Naive thymus-derived CD8-positive, alpha-beta T cell (primary cell): ENCODE measurements around the gene STK10. TPM values are rescaled to one million over a fixed set of nuclear protein-coding genes. Genes with fewer than 3 reads are reported as not detected.
A peak's percentile ranks its signal among the peaks of the same experiment; 100 is the strongest.

Experiments used
- ATAC-seq, 2 donors: fragments of 150-1000 bp; cut with Tn5 transposase in 1 of 2; sonication (Bioruptor Pico), chemical (Tn5 transposase) in 1 of 2; 1 replicate in 1 of 2; 2 replicates in 1 of 2; pipeline ENCODE4 v1.10.0; 2021; ENCODE audit warnings: mild to moderate bottlenecking in 2 of 2, moderate library complexity in 2 of 2
- POLR2A ChIA-PET: fragments of 350-600 bp; sonication (Branson Sonifier 250); formaldehyde crosslinking; loops from one replicate; lab custom pipeline; 2021; ENCODE audit warnings: antibody characterized with exemption; lab: Charles Lee
- DNase-seq, 10 donors: peaks; one replicate each; pipeline versions ENCODE4 v3.0.0 to v3.0.0-alpha.2; 2020 to 2022
- H3K27ac Mint-ChIP-seq, 10 donors: one replicate each; pipeline ENCODE4 v1.8.0; 2020 to 2022; ENCODE audit warnings: mild to moderate bottlenecking in 10 of 10, mixed read lengths in 10 of 10, moderate library complexity in 4 of 10, inconsistent platforms in 1 of 10
- H3K27me3 Mint-ChIP-seq, 5 donors: one replicate each; pipeline ENCODE4 v1.8.0; 2021 to 2022; ENCODE audit warnings: mixed read lengths in 5 of 5
- H3K36me3 Mint-ChIP-seq, 3 donors: one replicate each; pipeline ENCODE4 v1.8.0; 2020 to 2022; ENCODE audit warnings: mixed read lengths in 3 of 3, mild to moderate bottlenecking in 2 of 3, inconsistent platforms in 1 of 3
- H3K4me1 Mint-ChIP-seq, 4 donors: one replicate each; pipeline ENCODE4 v1.8.0; 2021 to 2022; ENCODE audit warnings: mixed read lengths in 4 of 4
- H3K4me3 Mint-ChIP-seq, 10 donors: one replicate each; pipeline ENCODE4 v1.8.0; 2020 to 2022; ENCODE audit warnings: mild to moderate bottlenecking in 10 of 10, mixed read lengths in 10 of 10, moderate library complexity in 6 of 10, inconsistent platforms in 1 of 10
- H3K9me3 Mint-ChIP-seq, 9 donors: one replicate each; pipeline ENCODE4 v1.8.0; 2020 to 2022; ENCODE audit warnings: mixed read lengths in 9 of 9, mild to moderate bottlenecking in 3 of 9, inconsistent platforms in 1 of 9, moderate library complexity in 1 of 9
- polyA plus RNA-seq, 3 donors: library from polyadenylated mRNA; unstranded; fragments of 300-500 nt; fragmentation: Illumina TruSeq; gene quantifications; one replicate each; pipeline ENCODE4 v1.2.3, GENCODE V29; 2021
- total RNA-seq, 8 experiments: library from RNA in 2 of 8; stranded (reverse) in 2 of 8; gene quantifications; one replicate each; pipeline ENCODE4 v1.2.3 and lab custom pipeline; 2021 to 2026

STK10 gene
- total and polyA plus RNA-seq, 5 experiments from 2014 or later = 44.6 to 360 (median 128) TPM

- peaks cover 33 to 85% (median 78%) of the 10 kb centered on the region in 4 donors for H3K4me1 Mint-ChIP-seq
- H3K27me3 Mint-ChIP-seq = no peaks in the 10 kb centered on the region
- POLR2A ChIA-PET = interaction anchor here (0.6 to 18.3 kb wide), 4 partner anchors 20 to 71 kb away, joined by 3 to 359 read pairs (median 102); partner anchors contain the start of gene STK10
- H3K9me3 Mint-ChIP-seq = peaks cover 0 to 3% (median 0%) of the 10 kb centered on the region in 9 donors
- peak overlapping the region; percentile 82 to 99 (median 98) for H3K27ac Mint-ChIP-seq
- peak in 9 of 10 donors; percentile 57 to 93 (median 84) for DNase-seq
- peaks cover 0 to 47% (median 12%) of the 10 kb centered on the region in 3 donors for H3K36me3 Mint-ChIP-seq
- peak overlapping the region; percentile 62 to 87 (median 80) for H3K4me3 Mint-ChIP-seq
- ATAC-seq = peak; percentile 62 to 78
Observed at GRCh38 chr5:172113036-172113435, 75.0 kb downstream of the STK10 start.

GRCh38 chr5:172111852-172112225 is 76.2 kb downstream of the STK10 start:
- ATAC-seq (no peak), DNase-seq (no peak)
- Mint-ChIP-seq H3K9me3 (peaks cover 0 to 3% (median 0%) of the 10 kb centered on the region in 9 donors), H3K36me3 (peaks cover 0 to 46% (median 12%) of the 10 kb centered on the region in 3 donors), H3K4me1 (peaks cover 34 to 89% (median 84%) of the 10 kb centered on the region in 4 donors), H3K4me3 (peak overlapping the region; percentile 53 to 87 (median 79)), H3K27ac (peak overlapping the region; percentile 82 to 99 (median 96)), H3K27me3 (no peaks in the 10 kb centered on the region)
- POLR2A ChIA-PET = interaction anchor here (0.7 to 18.3 kb wide), 13 partner anchors 10 to 945 kb away, joined by 3 to 359 read pairs (median 3); partner anchors contain the start of gene STK10

- peaks cover 0 to 3% (median 0%) of the 10 kb centered on the region in 9 donors for H3K9me3 Mint-ChIP-seq
Observed at GRCh38 chr5:172110921-172111851, 76.8 kb downstream of the STK10 start.

GRCh38 chr5:172110260-172110815 is 77.7 kb downstream of the STK10 start:
- peak overlapping the region; percentile 82 to 99 (median 96) for H3K27ac Mint-ChIP-seq
- H3K36me3 Mint-ChIP-seq = peaks cover 0 to 43% (median 7%) of the 10 kb centered on the region in 3 donors
- ATAC-seq (no peak), DNase-seq (no peak)
- peak overlapping the region; percentile 15 to 87 (median 64) for H3K4me3 Mint-ChIP-seq
- POLR2A ChIA-PET = interaction anchor here (1.1 to 18.3 kb wide), 7 partner anchors 7 to 723 kb away, joined by 3 to 359 read pairs (median 3); partner anchors contain the start of gene STK10
- no peaks in the 10 kb centered on the region for H3K27me3 Mint-ChIP-seq
- peaks cover 0 to 3% (median 0%) of the 10 kb centered on the region in 9 donors for H3K9me3 Mint-ChIP-seq
- H3K4me1 Mint-ChIP-seq = peaks cover 30 to 80% (median 78%) of the 10 kb centered on the region in 4 donors

More at GRCh38 chr5:172110921-172111851, 76.8 kb downstream of the STK10 start:
- H3K36me3 Mint-ChIP-seq = peaks cover 0 to 44% (median 10%) of the 10 kb centered on the region in 3 donors
- peak overlapping the region; percentile 53 to 87 (median 79) for H3K4me3 Mint-ChIP-seq
- DNase-seq = peak; percentile 45 to 83 (median 62)
- POLR2A ChIA-PET = interaction anchor here (0.7 to 18.3 kb wide), 14 partner anchors 9 to 946 kb away, joined by 3 to 359 read pairs (median 3); partner anchors contain the start of gene STK10
- H3K4me1 Mint-ChIP-seq = peaks cover 34 to 88% (median 86%) of the 10 kb centered on the region in 4 donors
- H3K27me3 Mint-ChIP-seq = no peaks in the 10 kb centered on the region
- ATAC-seq = peak; percentile 68 to 69
- H3K27ac Mint-ChIP-seq = peak overlapping the region; percentile 82 to 99 (median 96)

GRCh38 chr5:172109749-172110148 is 78.3 kb downstream of the STK10 start:
- Mint-ChIP-seq H3K27ac (peak overlapping the region; percentile 82 to 99 (median 96)), H3K36me3 (peaks cover 0 to 43% (median 7%) of the 10 kb centered on the region in 3 donors)

GRCh38 chr5:172107571-172107970 is 80.5 kb downstream of the STK10 start:
- no peak for DNase-seq
- no peak for ATAC-seq
- Mint-ChIP-seq H3K4me1 (peaks cover 17 to 62% (median 54%) of the 10 kb centered on the region in 4 donors), H3K27ac (peak overlapping the region in 9 of 10 donors; percentile 64 to 93 (median 90)), H3K36me3 (peaks cover 0 to 52% (median 6%) of the 10 kb centered on the region in 3 donors), H3K27me3 (no peaks in the 10 kb centered on the region), H3K9me3 (no peaks in the 10 kb centered on the region), H3K4me3 (peak overlapping the region in 3 of 10 donors; percentile 29 to 38 (median 33))
- POLR2A ChIA-PET = interaction anchor here (0.6 to 18.3 kb wide), 6 partner anchors 9 to 674 kb away, joined by 3 to 359 read pairs (median 4); partner anchors contain the start of gene STK10

More at GRCh38 chr5:172109749-172110148, 78.3 kb downstream of the STK10 start:
- Mint-ChIP-seq H3K9me3 (no peaks in the 10 kb centered on the region), H3K27me3 (no peaks in the 10 kb centered on the region), H3K4me3 (peak overlapping the region; percentile 15 to 87 (median 60)), H3K4me1 (peaks cover 27 to 75% (median 74%) of the 10 kb centered on the region in 4 donors)
- POLR2A ChIA-PET = interaction anchor here (0.8 to 18.3 kb wide), 5 partner anchors 8 to 184 kb away, joined by 3 to 359 read pairs (median 3); partner anchors contain the start of gene STK10
- DNase-seq = no peak
- ATAC-seq = no peak

GRCh38 chr5:172106511-172107356 is 81.3 kb downstream of the STK10 start:
- H3K27ac Mint-ChIP-seq = peak overlapping the region; percentile 55 to 93 (median 88)
- H3K4me1 Mint-ChIP-seq = peaks cover 21 to 61% (median 50%) of the 10 kb centered on the region in 4 donors
- no peaks in the 10 kb centered on the region for H3K9me3 Mint-ChIP-seq
- POLR2A ChIA-PET = interaction anchor here (0.6 to 18.3 kb wide), 10 partner anchors 10 to 89 kb away, joined by 3 to 359 read pairs (median 4); partner anchors contain the start of gene STK10
- DNase-seq = peak; percentile 39 to 81 (median 64)
- H3K36me3 Mint-ChIP-seq = peaks cover 0 to 61% (median 6%) of the 10 kb centered on the region in 3 donors
- peak; percentile 17 to 18 for ATAC-seq
- no peaks in the 10 kb centered on the region for H3K27me3 Mint-ChIP-seq
- peak overlapping the region in 9 of 10 donors; percentile 4 to 69 (median 38) for H3K4me3 Mint-ChIP-seq

- Mint-ChIP-seq H3K4me3 (no peak overlapping the region), H3K27me3 (no peaks in the 10 kb centered on the region), H3K4me1 (peaks cover 19 to 56% (median 44%) of the 10 kb centered on the region in 4 donors), H3K36me3 (peaks cover 0 to 70% (median 9%) of the 10 kb centered on the region in 3 donors), H3K9me3 (no peaks in the 10 kb centered on the region), H3K27ac (peak overlapping the region in 6 of 10 donors; percentile 22 to 90 (median 47))
- ATAC-seq = no peak
- POLR2A ChIA-PET = interaction anchor here (0.6 to 18.3 kb wide), 10 partner anchors 9 to 181 kb away, joined by 3 to 359 read pairs (median 4); partner anchors contain the start of gene STK10
- DNase-seq = no peak
Observed at GRCh38 chr5:172105811-172106210, 82.2 kb downstream of the STK10 start.

GRCh38 chr5:172104801-172105701 is 83.0 kb downstream of the STK10 start:
- DNase-seq (no peak), ATAC-seq (no peak)
- Mint-ChIP-seq H3K27me3 (no peaks in the 10 kb centered on the region), H3K9me3 (no peaks in the 10 kb centered on the region), H3K27ac (peak overlapping the region in 6 of 10 donors; percentile 16 to 67 (median 40)), H3K4me1 (peaks cover 16 to 49% (median 37%) of the 10 kb centered on the region in 4 donors), H3K36me3 (peaks cover 0 to 77% (median 9%) of the 10 kb centered on the region in 3 donors), H3K4me3 (no peak overlapping the region)
- POLR2A ChIA-PET = interaction anchor here (0.8 to 18.3 kb wide), 9 partner anchors 9 to 91 kb away, joined by 3 to 359 read pairs (median 4); partner anchors contain the start of gene STK10

- Mint-ChIP-seq H3K9me3 (no peaks in the 10 kb centered on the region), H3K27ac (peak overlapping the region in 4 of 10 donors; percentile 19 to 59 (median 39)), H3K36me3 (peaks cover 0 to 74% (median 7%) of the 10 kb centered on the region in 3 donors), H3K4me1 (peaks cover 13 to 44% (median 28%) of the 10 kb centered on the region in 4 donors), H3K4me3 (no peak overlapping the region), H3K27me3 (no peaks in the 10 kb centered on the region)
- POLR2A ChIA-PET = interaction anchor here (1.4 to 18.3 kb wide), 4 partner anchors 36 to 80 kb away, joined by 3 to 359 read pairs (median 4); partner anchors contain the start of gene STK10
- ATAC-seq = no peak
- DNase-seq = no peak
Observed at GRCh38 chr5:172104021-172104420, 84.0 kb downstream of the STK10 start.
